Lung microvascular endothelial cell (primary cell): Measurements from ENCODE around the gene POLR1G. TPM values are rescaled to one million over a fixed set of nuclear protein-coding genes. Genes with fewer than 3 reads are reported as not detected.

Source experiments
- DNase-seq, 2 donors: peaks; one replicate each; pipeline versions ENCODE4 v3.0.0 to v3.0.0-alpha.2; 2010; ENCODE audit warnings: low read depth in 2 of 2
- total RNA-seq: library from RNA; depleted of rRNA; stranded (reverse); fragments of >200 nt; gene quantifications from 2 replicates; pipeline ENCODE4 v1.2.1, GENCODE V29; 2014

The POLR1G gene
- total RNA-seq, 1 donor from 2014 or later = 11.3 TPM

GRCh38 chr19:45444318-45445041, 38.0 kb downstream of the POLR1G start:
- DNase-seq = peak; percentile 90 to 95

GRCh38 chr19:45445139-45445538, 38.7 kb downstream of the POLR1G start:
- DNase-seq = no peak

- DNase-seq = peak; percentile 67 to 77
Measured at GRCh38 chr19:45446295-45446694, 39.9 kb downstream of the POLR1G start.

GRCh38 chr19:45446944-45447343, 40.5 kb downstream of the POLR1G start:
- no peak for DNase-seq

- no peak for DNase-seq
Measured at GRCh38 chr19:45448425-45448756, 41.9 kb downstream of the POLR1G start.

GRCh38 chr19:45448887-45449299, 42.4 kb downstream of the POLR1G start:
- DNase-seq = no peak

- DNase-seq = peak in 1 of 2 donors; percentile 68
Measured at GRCh38 chr19:45450012-45450333, 43.5 kb downstream of the POLR1G start.

- peak; percentile 58 to 73 for DNase-seq
Measured at GRCh38 chr19:45451131-45451849, 44.8 kb downstream of the POLR1G start.

- DNase-seq = no peak
Measured at GRCh38 chr19:45451850-45452387, 45.5 kb downstream of the POLR1G start.

GRCh38 chr19:45455707-45456499, 49.5 kb downstream of the POLR1G start:
- DNase-seq = peak; percentile 96 to 99

- DNase-seq = no peak
Measured at GRCh38 chr19:45456500-45456815, 50.0 kb downstream of the POLR1G start.

GRCh38 chr19:45457776-45458175, 51.3 kb downstream of the POLR1G start:
- no peak for DNase-seq

Other genes starting within 250 kb of the POLR1G start
- 0.20 and 0.22 TPM in 2 replicates for gene NKPD1, start 245.7 kb upstream of the POLR1G start, total RNA-seq
- 22.9 and 36.1 TPM in 2 replicates for gene TRAPPC6A, start 228.4 kb upstream of the POLR1G start, total RNA-seq
- gene BLOC1S3, start 227.9 kb upstream of the POLR1G start, total RNA-seq = 2.0 and 3.8 TPM in 2 replicates
- gene EXOC3L2, start 161.2 kb upstream of the POLR1G start, total RNA-seq = 0.20 and 0.44 TPM in 2 replicates
- 6.5 and 23.0 TPM in 2 replicates for gene MARK4, start 155.4 kb upstream of the POLR1G start, total RNA-seq
- gene CKM, start 83.8 kb upstream of the POLR1G start, total RNA-seq = under 0.01 TPM in 2 replicates
- gene KLC3, start 65.9 kb upstream of the POLR1G start, total RNA-seq = 0.20 and 0.22 TPM in 2 replicates
- gene ERCC2, start 36.1 kb upstream of the POLR1G start, total RNA-seq = 13.9 and 19.4 TPM in 2 replicates
- gene PPP1R13L, start 1.6 kb upstream of the POLR1G start, total RNA-seq = 6.1 and 17.5 TPM in 2 replicates
- 49.0 and 51.2 TPM in 2 replicates for gene ERCC1, start 17.3 kb downstream of the POLR1G start, total RNA-seq
- 0.65 and 23.4 TPM in 2 replicates for gene FOSB, start 61.4 kb downstream of the POLR1G start, total RNA-seq
- gene RTN2, start 90.4 kb downstream of the POLR1G start, total RNA-seq = 5.0 and 5.6 TPM in 2 replicates
- 1.3 TPM in 1 of 2 replicates, not detected in the other for gene PPM1N, start 91.8 kb downstream of the POLR1G start, total RNA-seq
- gene VASP, start 100.8 kb downstream of the POLR1G start, total RNA-seq = 32.9 and 49.0 TPM in 2 replicates
- gene OPA3, start 178.2 kb downstream of the POLR1G start, total RNA-seq = 3.1 and 5.4 TPM in 2 replicates
- 1.1 and 1.6 TPM in 2 replicates for gene GPR4, start 195.6 kb downstream of the POLR1G start, total RNA-seq
- 8.9 and 15.1 TPM in 2 replicates for gene EML2, start 232.8 kb downstream of the POLR1G start, total RNA-seq